GM23338 (cell line): ENCODE results near the gene TBP. TPM values are rescaled to one million over a fixed set of nuclear protein-coding genes. Genes with fewer than 3 reads are reported as not detected.

Experiments used
- CTCF ChIP-seq, 2 experiments: fragments of 200-600 bp in 1 of 2; sonication (generic) in 1 of 2; conservative IDR thresholded peaks; 2 replicates each; pipeline versions ENCODE4 v1.5.1 to v1.6.1; 2016 to 2017; ENCODE audit warnings: antibody characterized with exemption in 2 of 2, low read depth in 2 of 2, mild to moderate bottlenecking in 2 of 2, moderate library complexity in 1 of 2
- ETS1 ChIP-seq: IDR thresholded peaks from 2 replicates; pipeline ENCODE4 v1.6.1; 2016; ENCODE audit warnings: antibody characterized with exemption
- EZH2 ChIP-seq: fragments of 200-600 bp; sonication (generic); IDR thresholded peaks from one replicate; pipeline ENCODE4 v1.8.0; 2017; ENCODE audit warnings: antibody characterized with exemption, mild to moderate bottlenecking, low read depth; ENCODE audit not compliant: unreplicated experiment
- EZH2phosphoT487 ChIP-seq: fragments of 200-600 bp; sonication (generic); IDR thresholded peaks from one replicate; pipeline ENCODE4 v1.8.1; 2018; ENCODE audit warnings: antibody characterized with exemption; ENCODE audit not compliant: unreplicated experiment
- JUNB ChIP-seq: IDR thresholded peaks from one replicate; pipeline ENCODE4 v1.6.1; 2016; ENCODE audit warnings: antibody characterized with exemption; ENCODE audit not compliant: unreplicated experiment
- POLR2AphosphoS5 ChIP-seq: IDR thresholded peaks from 2 replicates; pipeline ENCODE4 v1.6.1; 2016; ENCODE audit warnings: antibody characterized with exemption, low read depth
- STAT1 ChIP-seq: IDR thresholded peaks from one replicate; pipeline ENCODE4 v1.6.1; 2016; ENCODE audit warnings: antibody characterized with exemption; ENCODE audit not compliant: unreplicated experiment
- ZNF114 ChIP-seq: fragments of 250-450 bp; sonication (Bioruptor Pico); IDR thresholded peaks from 2 replicates; pipeline ENCODE4 v1.5.0; 2020; ENCODE audit warnings: mild to moderate bottlenecking, moderate library complexity
- ZNF462 ChIP-seq: fragments of 250-450 bp; sonication (Bioruptor Pico); IDR thresholded peaks from 2 replicates; pipeline ENCODE4 v1.5.0; 2020; ENCODE audit warnings: mild to moderate bottlenecking, moderate library complexity
- polyA plus RNA-seq: library from polyadenylated mRNA; unstranded; fragments of >200 nt; fragmentation: Nextera tagmentation; extraction: Ambion mirVana; gene quantifications from 2 replicates; pipeline ENCODE4 v1.2.1, GENCODE V29; 2016
- total RNA-seq: library from RNA; depleted of rRNA; stranded (reverse); fragments of >200 nt; shearing (Covaris generic); gene quantifications from 2 replicates; pipeline ENCODE4 v1.2.3, GENCODE V29; 2014

The TBP gene
- total and polyA plus RNA-seq, 2 experiments from 2014 or later, result 30.3 to 36.5 TPM

- no peak for TF ChIP-seq ZNF462 (CRISPR knock-in tag)
- TF ChIP-seq JUNB, result no peak
- no peak for TF ChIP-seq CTCF (conservative IDR thresholded peaks at IDR 0.05; ENCODE audit: low read depth in 2 of 2)
- no peak for TF ChIP-seq ETS1
- TF ChIP-seq POLR2AphosphoS5, result no peak
- TF ChIP-seq EZH2, result no peak
- TF ChIP-seq EZH2phosphoT487, result no peak
- no peak for TF ChIP-seq STAT1
- no peak for TF ChIP-seq ZNF114 (CRISPR knock-in tag)
Observed at GRCh38 chr6:170542031-170542719, 12.0 kb upstream of the TBP start (continued).
